Liver (tissue), 9 donors: ENCODE results near the gene MCF2L. TPM values are rescaled to one million over a fixed set of nuclear protein-coding genes. Genes with fewer than 3 reads are reported as not detected.

ENCODE experiments used
- DNase-seq: peaks from one replicate; pipeline ENCODE4 v3.0.0-alpha.2; 2017; ENCODE audit warnings: low spot score
- H3K27ac ChIP-seq, 2 donors: one replicate each; pipeline ENCODE4 v1.7.0; 2013; ENCODE audit warnings: inconsistent platforms in 2 of 2, low read length in 2 of 2, control low read depth in 1 of 2, low read depth in 1 of 2, mild to moderate bottlenecking in 1 of 2
- H3K27me3 ChIP-seq, 4 donors: one replicate each; pipeline versions ENCODE4 v1.6.1 to v1.7.0; 2013; ENCODE audit warnings: low read length in 3 of 4, inconsistent platforms in 1 of 4, mild to moderate bottlenecking in 1 of 4, moderate library complexity in 1 of 4; ENCODE audit not compliant: control insufficient read depth in 4 of 4, insufficient read depth in 4 of 4
- H3K36me3 ChIP-seq, 4 donors: one replicate each; pipeline versions ENCODE4 v1.6.1 to v1.7.0; 2013; ENCODE audit warnings: low read length in 3 of 4, mild to moderate bottlenecking in 3 of 4, low read depth in 1 of 4, moderate library complexity in 1 of 4; ENCODE audit not compliant: control insufficient read depth in 4 of 4, insufficient read depth in 3 of 4
- H3K4me1 ChIP-seq, 4 donors: one replicate each; pipeline versions ENCODE4 v1.6.1 to v1.7.0; 2013; ENCODE audit warnings: low read length in 3 of 4, mild to moderate bottlenecking in 3 of 4, moderate library complexity in 1 of 4; ENCODE audit not compliant: control insufficient read depth in 4 of 4, insufficient read depth in 4 of 4
- H3K4me3 ChIP-seq, 3 donors: one replicate each; pipeline versions ENCODE4 v1.6.1 to v1.7.0; 2013; ENCODE audit warnings: low read length in 3 of 3, control low read depth in 1 of 3, low read depth in 1 of 3, mild to moderate bottlenecking in 1 of 3
- H3K9ac ChIP-seq, 2 donors: one replicate each; pipeline ENCODE4 v1.7.0; 2013; ENCODE audit warnings: low read length in 2 of 2, mild to moderate bottlenecking in 2 of 2, moderate library complexity in 2 of 2, control low read depth in 1 of 2, low read depth in 1 of 2
- H3K9me3 ChIP-seq, 4 donors: one replicate each; pipeline versions ENCODE4 v1.6.1 to v1.7.0; 2013; ENCODE audit warnings: low read length in 3 of 4; ENCODE audit not compliant: control insufficient read depth in 4 of 4
- ATF3 ChIP-seq: IDR thresholded peaks from 2 replicates; pipeline ENCODE4 v1.6.1; 2016; ENCODE audit warnings: antibody characterized with exemption
- CTCF ChIP-seq: fragments of 150-350 bp; IDR thresholded peaks from 2 replicates; pipeline ENCODE4 v1.5.1; 2017; ENCODE audit warnings: improper control_type of control experiment, low read depth, low read length; ENCODE audit not compliant: missing input control
- EGR1 ChIP-seq, 2 donors: IDR thresholded peaks; 2 replicates each; pipeline ENCODE4 v1.6.1; 2016 to 2018; ENCODE audit warnings: antibody characterized with exemption in 2 of 2, low read depth in 2 of 2
- FOXA1 ChIP-seq: IDR thresholded peaks from 2 replicates; pipeline ENCODE4 v1.6.1; 2016; ENCODE audit warnings: antibody characterized with exemption
- FOXA2 ChIP-seq: IDR thresholded peaks from 2 replicates; pipeline ENCODE4 v1.6.1; 2016; ENCODE audit warnings: antibody characterized with exemption
- GABPA ChIP-seq, 2 donors: IDR thresholded peaks in 1 of 2; conservative IDR thresholded peaks in 1 of 2; 2 replicates each; pipeline ENCODE4 v1.6.1; 2016; ENCODE audit warnings: antibody characterized with exemption in 2 of 2, mild to moderate bottlenecking in 1 of 2, moderate library complexity in 1 of 2
- HNF4A ChIP-seq, 2 donors: conservative IDR thresholded peaks; 2 replicates each; pipeline ENCODE4 v1.6.1; 2016; ENCODE audit warnings: antibody characterized with exemption in 2 of 2, mild to moderate bottlenecking in 2 of 2
- HNF4G ChIP-seq: IDR thresholded peaks from 2 replicates; pipeline ENCODE4 v1.6.1; 2016; ENCODE audit warnings: antibody characterized with exemption
- JUND ChIP-seq, 2 donors: IDR thresholded peaks; 2 replicates each; pipeline ENCODE4 v1.6.1; 2016; ENCODE audit warnings: antibody characterized with exemption in 2 of 2
- MAX ChIP-seq: IDR thresholded peaks from 2 replicates; pipeline ENCODE4 v1.6.1; 2016; ENCODE audit warnings: antibody characterized with exemption
- NR2F2 ChIP-seq: IDR thresholded peaks from 2 replicates; pipeline ENCODE4 v1.6.1; 2016; ENCODE audit warnings: antibody characterized with exemption
- RAD21 ChIP-seq, 2 donors: IDR thresholded peaks; 2 replicates each; pipeline ENCODE4 v1.6.1; 2016; ENCODE audit warnings: antibody characterized with exemption in 2 of 2, mild to moderate bottlenecking in 2 of 2
- REST ChIP-seq: IDR thresholded peaks from 2 replicates; pipeline ENCODE4 v1.6.1; 2016; ENCODE audit warnings: antibody characterized with exemption, mild to moderate bottlenecking
- RXRA ChIP-seq, 2 donors: IDR thresholded peaks; 2 replicates each; pipeline ENCODE4 v1.6.1; 2017 to 2018; ENCODE audit warnings: antibody characterized with exemption in 2 of 2, mild to moderate bottlenecking in 1 of 2
- SP1 ChIP-seq: IDR thresholded peaks from 2 replicates; pipeline ENCODE4 v1.6.1; 2018; ENCODE audit warnings: antibody characterized with exemption, mild to moderate bottlenecking
- TAF1 ChIP-seq: conservative IDR thresholded peaks from 2 replicates; pipeline ENCODE4 v1.6.1; 2016; ENCODE audit warnings: antibody characterized with exemption, mild to moderate bottlenecking
- YY1 ChIP-seq: IDR thresholded peaks from 2 replicates; pipeline ENCODE4 v1.6.1; 2016; ENCODE audit warnings: antibody characterized with exemption, mild to moderate bottlenecking
- ZBTB33 ChIP-seq: IDR thresholded peaks from 2 replicates; pipeline ENCODE4 v1.6.1; 2016; ENCODE audit warnings: antibody characterized with exemption
- WGBS: extraction: QIAGEN DNeasy Blood & Tissue Kit; methylation state at CpG from one replicate; pipeline ENCODE4 v1.1.7; 2013; 5-methylcytosine and 5-hydroxymethylcytosine counted together
- polyA plus RNA-seq, 2 donors: library from polyadenylated mRNA; stranded (reverse) in 1 of 2; unstranded in 1 of 2; fragments of 200-250 nt in 1 of 2; fragments of >200 nt in 1 of 2; fragmentation: Nextera tagmentation in 1 of 2; extraction: Ambion mirVana in 1 of 2; gene quantifications; one replicate each; pipeline versions ENCODE4 v1.2.1 to v1.2.3, GENCODE V29; 2013 to 2015
- total RNA-seq, 2 donors: library from RNA; depleted of rRNA; stranded (reverse); fragments of >200 nt; gene quantifications; one replicate each; pipeline ENCODE4 v1.2.3, GENCODE V29; 2014
- donor health status: healthy.
- donor health status: healthy.
- donor health status: healthy.
- donor health status: healthy.
- donor health status: healthy.

The MCF2L gene
- total and polyA plus RNA-seq, 4 donors: 2.9 to 12.8 (median 7.1) TPM

GRCh38 chr13:112984501-112984900, 15.5 kb downstream of the MCF2L start:
- H3K36me3 ChIP-seq: no peaks in the 10 kb centered on the region
- peak overlapping the region; percentile 82 for H3K27ac ChIP-seq
- peaks cover 0 to 19% (median 14%) of the 10 kb centered on the region in 4 donors for H3K4me1 ChIP-seq
- 71% methylated on average over 11 of the region's 11 CpGs for WGBS
- H3K4me3 ChIP-seq: peak overlapping the region in 1 of 3 donors; percentile 52
- H3K9ac ChIP-seq: peak overlapping the region; percentile 3 to 36
- no peak for DNase-seq
- no peaks in the 10 kb centered on the region for H3K9me3 ChIP-seq
- no peaks in the 10 kb centered on the region for H3K27me3 ChIP-seq
- no peak for TF ChIP-seq JUND (IDR thresholded peaks at IDR 0.05)
- TF ChIP-seq FOXA2: no peak
- TF ChIP-seq FOXA1: no peak
- TF ChIP-seq YY1: no peak
- TF ChIP-seq HNF4A (conservative IDR thresholded peaks at IDR 0.05): no peak
- TF ChIP-seq ATF3: no peak
- no peak for TF ChIP-seq EGR1 (IDR thresholded peaks at IDR 0.05; ENCODE audit: low read depth in 2 of 2)
- no peak for TF ChIP-seq TAF1
- TF ChIP-seq REST: no peak
- TF ChIP-seq SP1: no peak
- TF ChIP-seq ZBTB33: no peak
- no peak for TF ChIP-seq MAX
- no peak for TF ChIP-seq CTCF
- no peak for TF ChIP-seq RXRA (IDR thresholded peaks at IDR 0.05)
- TF ChIP-seq GABPA (IDR thresholded peaks at IDR 0.05 in 1 of 2, conservative IDR thresholded peaks at IDR 0.05 in 1 of 2): no peak
- no peak for TF ChIP-seq HNF4G
- TF ChIP-seq NR2F2: no peak
- no peak for TF ChIP-seq RAD21 (IDR thresholded peaks at IDR 0.05)
